Measurements from ENCODE around the gene GIMAP5. TPM values are rescaled to one million over a fixed set of nuclear protein-coding genes. Genes with fewer than 3 reads are reported as not detected.

The GIMAP5 gene
- total and polyA plus RNA-seq, 10 of the 15 experiments (the other 5 are each of a cell fraction or from before 2014, with no cell fraction given) = 3.7 to 9.1 (median 6.7) TPM

- TF ChIP-seq ZBTB4 (CRISPR knock-in tag; IDR thresholded peaks at IDR 0.05) (no peak), CEBPZ (IDR thresholded peaks at IDR 0.05; ENCODE audit: low read depth, low read length) (no peak), ZNF274 (IDR thresholded peaks at IDR 0.05; ENCODE audit: insufficient read depth, insufficient read length) (no peak), NFYB (IDR thresholded peaks at IDR 0.05; ENCODE audit: insufficient read depth, low read depth, low read length) (no peak)
Observed at GRCh38 chr7:150722431-150722931, 14.7 kb upstream of the GIMAP5 start (continued).

GRCh38 chr7:150723467-150723866, 13.8 kb upstream of the GIMAP5 start:
- WGBS (ENCODE audit: insufficient coverage, insufficient replicate concordance, low lambda C conversion rate, missing lambda C conversion rate) = 93% methylated on average over 1 of the region's 1 CpG
- H3K36me3 ChIP-seq (ENCODE audit: control insufficient read depth in 2 of 2, insufficient read depth in 2 of 2, low read length in 1 of 2) = peaks cover 0 to 1% of the 10 kb centered on the region in 2 experiments; a peak in 1 of 4 replicates
- ChIA-PET SMC1A (ENCODE audit: uncharacterized antibody, unreplicated experiment) (interaction anchor here (0.9 to 1.8 kb wide), 4 partner anchors 12 to 161 kb away, joined by 3 to 6 read pairs (median 4); no protein-coding TSS in a partner anchor), POLR2A (no interaction called here), CTCF (interaction anchor here (1.6 kb wide), 1 partner anchor 10 kb away, joined by 3 read pairs; no protein-coding TSS in a partner anchor), RAD21 (ENCODE audit: unreplicated experiment) (interaction anchor here (1.2 to 1.6 kb wide), 2 partner anchors 62 to 275 kb away, joined by 3 read pairs; no protein-coding TSS in a partner anchor)
- H3K4me3 ChIP-seq = no peak overlapping the region
- no peaks in the 10 kb centered on the region for H3K4me1 ChIP-seq (ENCODE audit: control insufficient read depth, insufficient read depth, low read length)
- FAIRE-seq (no peak), DNase-seq (ENCODE audit: low read depth, low spot score) (no peak), ATAC-seq (no peak)
- H3K9ac ChIP-seq (ENCODE audit: control insufficient read depth, insufficient read depth, low read length) = no peak overlapping the region
- in situ Hi-C loops (cut with MboI) = no loop called here
- no peaks in the 10 kb centered on the region for H4K20me1 ChIP-seq (ENCODE audit: control insufficient read depth, insufficient read depth)
- H3K4me2 ChIP-seq (ENCODE audit: control insufficient read depth, insufficient read depth) = no peak overlapping the region
- H3K27me3 ChIP-seq (replicated peaks in 1 of 2; ENCODE audit: control insufficient read depth in 2 of 2, insufficient read depth in 2 of 2, low read length in 1 of 2) = no peaks in the 10 kb centered on the region
- intact Hi-C loops (cut with micrococcal nuclease; ENCODE audit: unreplicated experiment) = no loop called here
- H3K27ac ChIP-seq (ENCODE audit: control insufficient read depth, insufficient read depth) = no peak overlapping the region
- no peak overlapping the region for H2AFZ ChIP-seq (ENCODE audit: control insufficient read depth, low read depth, low read length)
- BruUV-seq (replicated peaks) = no TSS peak
- no peaks in the 10 kb centered on the region for H3K79me2 ChIP-seq (ENCODE audit: control insufficient read depth, insufficient read depth, low read length)
- peaks cover 2% of the 10 kb centered on the region; the same call in 2 of the 3 replicates for H3K9me3 ChIP-seq (replicated peaks; ENCODE audit: control insufficient read depth, insufficient read depth, low read length)
- no peak for TF ChIP-seq MEF2A (IDR thresholded peaks at IDR 0.05; ENCODE audit: insufficient read depth, low read depth, low read length)
- no peak for TF ChIP-seq RAD51 (IDR thresholded peaks at IDR 0.05)
- no peak for TF ChIP-seq ZNF592 (IDR thresholded peaks at IDR 0.05)
